Medulla oblongata (tissue), 1 donor: Measurements from ENCODE around the gene H1-8.
"Not testable (repeated sequence)": the region's sequence is repeated elsewhere in the genome, so short reads cannot be mapped to it uniquely, and the experiment has no call there.

Source experiments
- DNase-seq: peaks from one replicate; pipeline ENCODE4 v3.0.0-alpha.2; 2015; ENCODE audit errors: extremely low spot score

Gene H1-8

GRCh38 chr3:129533406-129533805, 9.6 kb upstream of the H1-8 start:
- no peak for DNase-seq

GRCh38 chr3:129534428-129535027, 8.4 kb upstream of the H1-8 start:
- DNase-seq, result no peak

GRCh38 chr3:129535075-129535474, 7.9 kb upstream of the H1-8 start:
- no peak for DNase-seq

GRCh38 chr3:129536374-129536667, 6.7 kb upstream of the H1-8 start:
- no peak for DNase-seq

- DNase-seq, result no peak
Measured at GRCh38 chr3:129536804-129537203, 6.2 kb upstream of the H1-8 start.

- no peak for DNase-seq
Measured at GRCh38 chr3:129539206-129539605, 3.8 kb upstream of the H1-8 start.

GRCh38 chr3:129540776-129541516, 2.0 kb upstream of the H1-8 start:
- DNase-seq, result no peak

GRCh38 chr3:129542747-129543146, 228 bp upstream of the H1-8 start:
- no peak for DNase-seq

- DNase-seq, result no peak
Measured at GRCh38 chr3:129543999-129544398, 1.0 kb downstream of the H1-8 start.

- DNase-seq, result not testable (repeated sequence)
Measured at GRCh38 chr3:129545951-129546350, 3.0 kb downstream of the H1-8 start.

GRCh38 chr3:129547241-129547640, 4.3 kb downstream of the H1-8 start:
- no peak for DNase-seq

- no peak for DNase-seq
Measured at GRCh38 chr3:129548104-129548965, 5.4 kb downstream of the H1-8 start.

- DNase-seq, result no peak
Measured at GRCh38 chr3:129549006-129549800, 6.2 kb downstream of the H1-8 start.

- DNase-seq, result no peak
Measured at GRCh38 chr3:129549805-129550204, 6.8 kb downstream of the H1-8 start.

- peak; percentile 30 for DNase-seq
Measured at GRCh38 chr3:129552287-129553050, 9.5 kb downstream of the H1-8 start.

GRCh38 chr3:129553171-129553570, 10.2 kb downstream of the H1-8 start:
- no peak for DNase-seq

- DNase-seq, result no peak
Measured at GRCh38 chr3:129553719-129554118, 10.7 kb downstream of the H1-8 start.

GRCh38 chr3:129554356-129555152, 11.6 kb downstream of the H1-8 start:
- no peak for DNase-seq

- DNase-seq, result no peak
Measured at GRCh38 chr3:129555153-129555550, 12.2 kb downstream of the H1-8 start.

- no peak for DNase-seq
Measured at GRCh38 chr3:129555616-129556357, 12.8 kb downstream of the H1-8 start.
